Endothelial cell of umbilical vein (primary cell): ENCODE data around the gene PTTG1IP. TPM values are rescaled to one million over a fixed set of nuclear protein-coding genes. Genes with fewer than 3 reads are reported as not detected.

ENCODE experiments used
- BruUV-seq: library from RNA; stranded (reverse); fragments of 400-500 nt; replicated peaks from 2 replicates; lab custom pipeline; 2021; lab: Mats Ljungman, UMichigan
- CTCF ChIA-PET: fragments of 300-600, 350-600 bp; sonication (Branson Sonifier 250); formaldehyde crosslinking; loops from one replicate; lab custom pipeline; 2021; ENCODE audit warnings: antibody characterized with exemption, inconsistent platforms; lab: Charles Lee
- POLR2A ChIA-PET: fragments of 300-600, 350-600 bp; sonication (Branson Sonifier 250); formaldehyde crosslinking; loops from one replicate; lab custom pipeline; 2021; ENCODE audit warnings: antibody characterized with exemption, inconsistent platforms; lab: Charles Lee
- DNase-seq: peaks from one replicate; pipeline ENCODE4 v3.0.0-alpha.2; 2011; ENCODE audit warnings: low read depth, low spot score
- FAIRE-seq: peaks from 2 replicates; lab custom pipeline; 2011; peaks lifted over from hg19 to GRCh38; lab: Jason Lieb, UNC
- H2AFZ ChIP-seq: 2 replicates; pipeline ENCODE4 v1.6.0; 2012; ENCODE audit warnings: low read depth, low read length, control low read depth, inconsistent platforms
- H3K27ac ChIP-seq: 2 replicates; pipeline ENCODE4 v1.5.1; 2011; ENCODE audit warnings: low read depth, mild to moderate bottlenecking, control low read depth, low read length, moderate library complexity; ENCODE audit not compliant: insufficient read depth
- H3K27me3 ChIP-seq, 2 experiments: 2 replicates each; pipeline versions ENCODE4 v1.6.0 to v1.6.1; 2011; ENCODE audit warnings: low read length in 2 of 2, mixed read lengths in 1 of 2; ENCODE audit not compliant: control insufficient read depth in 2 of 2, insufficient read depth in 2 of 2
- H3K36me3 ChIP-seq, 2 experiments: 2 replicates in 1 of 2; 3 replicates in 1 of 2; pipeline ENCODE4 v1.5.1; 2011; ENCODE audit warnings: low read length in 2 of 2, mild to moderate bottlenecking in 1 of 2, moderate library complexity in 1 of 2; ENCODE audit not compliant: control insufficient read depth in 2 of 2, insufficient read depth in 2 of 2; ENCODE audit errors: extremely low read depth in 1 of 2
- H3K4me1 ChIP-seq: 3 replicates; pipeline ENCODE4 v1.5.1; 2011; ENCODE audit warnings: mild to moderate bottlenecking, low read length; ENCODE audit not compliant: control insufficient read depth, insufficient read depth; ENCODE audit errors: extremely low read depth
- H3K4me2 ChIP-seq: 2 replicates; pipeline ENCODE4 v1.6.1; 2011; ENCODE audit warnings: low read length, control low read depth, mixed read lengths; ENCODE audit not compliant: insufficient read depth
- H3K4me3 ChIP-seq, 3 experiments: fragments of 200-600 bp in 1 of 3; sonication (generic), shearing (Covaris generic) in 1 of 3; replicated peaks in 1 of 3; 2 replicates each; pipeline ENCODE4 v1.5.1; 2011 to 2016; ENCODE audit warnings: control low read depth in 3 of 3, low read length in 3 of 3, mild to moderate bottlenecking in 2 of 3, inconsistent platforms in 1 of 3, low read depth in 1 of 3, moderate library complexity in 1 of 3; ENCODE audit not compliant: insufficient read depth in 1 of 3
- H3K79me2 ChIP-seq: 2 replicates; pipeline ENCODE4 v1.6.0; 2012; ENCODE audit warnings: low read length, inconsistent platforms; ENCODE audit not compliant: control insufficient read depth, insufficient read depth
- H3K9ac ChIP-seq: replicated peaks from 2 replicates; pipeline ENCODE3; 2011; ENCODE audit warnings: low read length, control low read depth; ENCODE audit not compliant: insufficient read depth; ENCODE audit errors: extremely low read depth
- H3K9me1 ChIP-seq: replicated peaks from 3 replicates; pipeline ENCODE4 v1.6.0; 2011; ENCODE audit warnings: mild to moderate bottlenecking, low read length; ENCODE audit not compliant: control insufficient read depth, insufficient read depth; ENCODE audit errors: extremely low read depth
- H3K9me3 ChIP-seq: replicated peaks from 2 replicates; pipeline ENCODE4 v1.5.1; 2012; ENCODE audit warnings: low read length, inconsistent platforms; ENCODE audit not compliant: control insufficient read depth, insufficient read depth
- H4K20me1 ChIP-seq: replicated peaks from 2 replicates; pipeline ENCODE3; 2011; ENCODE audit warnings: mild to moderate bottlenecking, low read length; ENCODE audit not compliant: control insufficient read depth, insufficient read depth; ENCODE audit errors: extremely low read depth
- CTCF ChIP-seq, 2 donors: IDR thresholded peaks; 1 replicate in 1 of 2; 2 replicates in 1 of 2; pipeline ENCODE4 v1.5.1; 2011; ENCODE audit warnings: low read length in 2 of 2, mild to moderate bottlenecking in 2 of 2, moderate library complexity in 2 of 2, control low read depth in 1 of 2, inconsistent platforms in 1 of 2, low read depth in 1 of 2; ENCODE audit not compliant: insufficient read depth in 1 of 2; ENCODE audit errors: extremely low read depth in 1 of 2
- EZH2 ChIP-seq: IDR thresholded peaks from 2 replicates; pipeline ENCODE4 v1.6.1; 2012; ENCODE audit warnings: borderline replicate concordance, low read depth, mild to moderate bottlenecking, moderate library complexity, low read length, inconsistent platforms; ENCODE audit not compliant: severe bottlenecking
- FOS ChIP-seq: IDR thresholded peaks from 2 replicates; pipeline ENCODE4 v1.6.1; 2011; ENCODE audit warnings: mild to moderate bottlenecking, low read length, moderate library complexity, borderline replicate concordance; ENCODE audit not compliant: insufficient read depth
- MYC ChIP-seq: IDR thresholded peaks from one replicate; pipeline ENCODE4 v1.6.1; 2011; ENCODE audit warnings: mild to moderate bottlenecking, low read depth, low read length
- POLR2A ChIP-seq: IDR thresholded peaks from 2 replicates; pipeline ENCODE4 v1.6.1; 2012; ENCODE audit warnings: low read depth, mild to moderate bottlenecking, control low read depth, low read length
- POLR2AphosphoS5 ChIP-seq: IDR thresholded peaks from 2 replicates; pipeline ENCODE4 v1.6.1; 2012; ENCODE audit warnings: low read depth, mild to moderate bottlenecking, control low read depth, low read length, moderate library complexity; ENCODE audit not compliant: insufficient read depth
- dilution Hi-C: fragments of 300-500 bp; cut with MboI; formaldehyde crosslinking; loops from one replicate; pipeline ENCODE4 v1.15.0; 2019; ENCODE audit warnings: low sequenced_read_pairs; ENCODE audit not compliant: extremely low pct_ligation_motif_present
- intact Hi-C: fragments of 100-400 bp; cut with micrococcal nuclease; formaldehyde crosslinking; loops from one replicate; pipeline ENCODE4 v1.10.0; 2022
- polyA plus RNA-seq, 4 experiments: library from polyadenylated mRNA; depleted of rRNA in 3 of 4; stranded (reverse) in 3 of 4; unstranded in 1 of 4; fragments of >200 nt; gene quantifications; 2 replicates each; pipeline versions ENCODE4 v1.2.1 to v1.2.3, GENCODE V29; 2011 to 2012; ENCODE audit warnings: missing spikeins in 1 of 4
- total RNA-seq: library from RNA; stranded (reverse); gene quantifications from 2 replicates; pipeline ENCODE4 v1.2.3, GENCODE V29; 2021

Gene PTTG1IP
- total and polyA plus RNA-seq, 2 donors (not counting 3 experiments of a cell fraction or from before 2014, with no cell fraction given) = 342 to 415 TPM

GRCh38 chr21:44894687-44895302 lies 21.3 kb upstream of the PTTG1IP start:
- H3K4me2 ChIP-seq = no peak overlapping the region
- H3K9me1 ChIP-seq = no peaks in the 10 kb centered on the region
- TF ChIP-seq CTCF (IDR thresholded peaks at IDR 0.05; ENCODE audit: extremely low read depth in 1 of 2, insufficient read depth in 1 of 2, low read depth in 1 of 2, low read length in 2 of 2) (no peak), POLR2AphosphoS5 (no peak), FOS (no peak), MYC (no peak), EZH2 (no peak), POLR2A (no peak)
- intact Hi-C loops = no loop called here
- H3K27ac ChIP-seq = no peak overlapping the region
- H3K79me2 ChIP-seq = no peaks in the 10 kb centered on the region
- H3K4me1 ChIP-seq = no peaks in the 10 kb centered on the region
- H3K4me3 ChIP-seq = no peak overlapping the region
- H3K36me3 ChIP-seq = no peaks in the 10 kb centered on the region
- no peak overlapping the region for H3K9ac ChIP-seq
- no peak overlapping the region for H2AFZ ChIP-seq
- dilution Hi-C loops = no loop called here
- H3K9me3 ChIP-seq = no peaks in the 10 kb centered on the region
- H3K27me3 ChIP-seq = no peaks in the 10 kb centered on the region
- no peak for DNase-seq
- no peak for FAIRE-seq
- no TSS peak for BruUV-seq
- ChIA-PET POLR2A (no interaction called here), CTCF (interaction anchor here (1.0 to 5.1 kb wide), 11 partner anchors 13 to 243 kb away, joined by 3 to 47 read pairs (median 4); partner anchors contain the start of gene PTTG1IP)
- H4K20me1 ChIP-seq = no peaks in the 10 kb centered on the region
